Heart left ventricle (tissue), 13 donors: Measurements from ENCODE around the gene GGACT.

Experiments
- POLR2A ChIP-seq, 2 donors: fragments of 450-650 bp; IDR thresholded peaks; one replicate each; pipeline ENCODE4 v1.6.1; 2017; ENCODE audit warnings: antibody characterized with exemption in 2 of 2, mild to moderate bottlenecking in 2 of 2, moderate library complexity in 2 of 2
- TF ChIP-seq, protein P1 (sequence below), 12 donors: fragments of 200-600 bp; sonication (generic) in 4 of 12; IDR thresholded peaks; one replicate each; pipeline versions ENCODE4 v1.5.0 to v1.8.0; 2018 to 2022; ENCODE audit warnings: antibody characterized with exemption in 12 of 12, mild to moderate bottlenecking in 5 of 12
- donor health status: ischemic (EF 13 %, LVEDD 7.1; RV severe dilation, severe dysfunction).
- donor health status: DM: no; HTN: yes; CAD: no.
- donor health status: DM: no; HTN: no; CAD: no.
- donor health status: ischemic (EF 25% LVEDD 6.9; RV normal size, moderate dysfunction).
- donor health status: ischemic (EF 25% LVEDD 5.7; RV mildly dilated, moderate dysfunction).
- donor health status: ischemic (EF 35%, LVEDD 5.7; RV mildly dilated, moderate dysfunction).
- donor health status: nonischemic (EF 11% LVEDD 7.7; RV severe dilation, severe dysfunction).
- donor health status: DM: yes; HTN: yes; CAD: no.
- donor health status: PGD.
- donor health status: ischemic (EF 29% LVEDD 5.4; RV normal size, mild dysfunction).
- donor health status: nonischemic (EF 23%, LVEDD 6.1; RV moderate dilation, normal function).

DNA sequence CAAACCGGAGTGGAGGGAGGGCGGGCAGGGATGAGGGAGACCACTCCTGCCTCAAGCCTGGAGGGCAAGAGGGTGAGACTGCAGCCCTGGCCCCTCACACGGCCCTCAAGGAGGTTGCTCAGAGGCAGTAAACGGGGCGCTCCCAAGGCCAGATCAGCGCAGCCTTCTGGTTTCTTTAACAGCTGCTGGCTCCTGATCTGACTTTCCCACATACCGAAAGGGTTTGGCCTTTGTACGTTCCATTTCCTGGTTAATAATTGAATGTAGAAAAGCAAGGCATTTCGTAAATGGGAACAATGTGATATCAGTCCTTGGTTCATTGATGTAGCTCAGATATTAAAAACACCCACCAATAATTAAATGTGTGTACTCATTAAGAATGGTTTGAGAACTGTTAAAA, 71.5 kb downstream of the GGACT start:
- TF ChIP-seq POLR2A (IDR thresholded peaks at IDR 0.05), result no peak
- TF ChIP-seq, protein P1, sequence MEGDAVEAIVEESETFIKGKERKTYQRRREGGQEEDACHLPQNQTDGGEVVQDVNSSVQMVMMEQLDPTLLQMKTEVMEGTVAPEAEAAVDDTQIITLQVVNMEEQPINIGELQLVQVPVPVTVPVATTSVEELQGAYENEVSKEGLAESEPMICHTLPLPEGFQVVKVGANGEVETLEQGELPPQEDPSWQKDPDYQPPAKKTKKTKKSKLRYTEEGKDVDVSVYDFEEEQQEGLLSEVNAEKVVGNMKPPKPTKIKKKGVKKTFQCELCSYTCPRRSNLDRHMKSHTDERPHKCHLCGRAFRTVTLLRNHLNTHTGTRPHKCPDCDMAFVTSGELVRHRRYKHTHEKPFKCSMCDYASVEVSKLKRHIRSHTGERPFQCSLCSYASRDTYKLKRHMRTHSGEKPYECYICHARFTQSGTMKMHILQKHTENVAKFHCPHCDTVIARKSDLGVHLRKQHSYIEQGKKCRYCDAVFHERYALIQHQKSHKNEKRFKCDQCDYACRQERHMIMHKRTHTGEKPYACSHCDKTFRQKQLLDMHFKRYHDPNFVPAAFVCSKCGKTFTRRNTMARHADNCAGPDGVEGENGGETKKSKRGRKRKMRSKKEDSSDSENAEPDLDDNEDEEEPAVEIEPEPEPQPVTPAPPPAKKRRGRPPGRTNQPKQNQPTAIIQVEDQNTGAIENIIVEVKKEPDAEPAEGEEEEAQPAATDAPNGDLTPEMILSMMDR (IDR thresholded peaks at IDR 0.05), result no peak
